ENCODE results near the gene GNG12.

DNA sequence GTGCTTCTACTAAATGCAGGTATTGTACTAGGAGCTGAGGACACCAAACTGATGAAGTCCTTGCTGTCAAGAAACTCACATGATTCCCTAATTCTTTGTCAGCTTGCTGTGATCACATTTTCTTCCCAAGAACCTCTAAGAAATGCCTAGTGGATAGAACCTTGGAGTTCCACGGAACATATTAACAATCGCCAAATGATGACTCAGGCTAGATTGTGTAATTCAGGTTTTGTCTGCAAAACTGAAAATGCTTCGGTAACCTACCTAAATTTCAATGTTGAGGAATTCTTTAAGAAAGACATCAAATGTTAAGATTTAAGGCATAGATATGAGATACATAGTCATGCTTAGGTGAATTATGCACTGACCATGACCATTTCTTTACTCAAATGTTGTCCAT lies 150.0 kb downstream of the GNG12 start:
- TF ChIP-seq GATA2 (IDR thresholded peaks at IDR 0.05; ENCODE audit: low read depth, low read length) (no peak), GATA3 (IDR thresholded peaks at IDR 0.05; ENCODE audit: low read depth, low read length) (no peak)

Measured in SH-SY5Y (cell line).